K562 (cell line): ENCODE measurements around the gene ENDOD1. TPM values are rescaled to one million over a fixed set of nuclear protein-coding genes. Genes with fewer than 3 reads are reported as not detected.

Experiments
- ATAC-seq: fragments of 200-7000 bp; cut with Tn5 transposase; 3 replicates; pipeline ENCODE4 v1.9.1; 2020; ENCODE audit warnings: moderate library complexity
- BruUV-seq: library from RNA; stranded (reverse); fragments of 400-500 nt; replicated peaks from 2 replicates; lab custom pipeline; 2021; lab: Mats Ljungman, UMichigan
- CTCF ChIA-PET: fragments of 300-600 bp; formaldehyde crosslinking; extraction: SDS; loops from one replicate; lab custom pipeline; 2021; ENCODE audit warnings: low intra/inter-chr PET ratio; lab: Yijun Ruan, JAX
- POLR2A ChIA-PET: fragments of 300-600, 350-650 bp; sonication (Branson Sonifier 250); formaldehyde crosslinking; extraction: SDS; loops from one replicate; lab custom pipeline; 2021; ENCODE audit warnings: antibody characterized with exemption, inconsistent platforms; lab: Yijun Ruan, JAX
- DNase-seq, 4 experiments: peaks; one replicate each; pipeline versions ENCODE4 v3.0.0 to v3.0.0-alpha.2; 2011 to 2018; ENCODE audit warnings: low spot score in 3 of 4, mixed read lengths in 3 of 4; ENCODE audit errors: extremely low read depth in 1 of 4
- FAIRE-seq: peaks from 2 replicates; lab custom pipeline; 2011; peaks lifted over from hg19 to GRCh38; lab: Jason Lieb, UNC
- H2AFZ ChIP-seq: 2 replicates; pipeline ENCODE4 v1.6.0; 2011; ENCODE audit warnings: low read depth, low read length, control low read depth, inconsistent platforms
- H3K27ac ChIP-seq: fragments of 200-600 bp; 3 replicates; pipeline ENCODE4 v1.8.0; 2011; ENCODE audit warnings: low read depth, mild to moderate bottlenecking, control low read depth, inconsistent platforms, low read length, moderate library complexity, mixed read lengths; ENCODE audit errors: extremely low read depth
- H3K27me3 ChIP-seq, 2 experiments: fragments of 300-600 bp in 1 of 2; 2 replicates in 1 of 2; 3 replicates in 1 of 2; pipeline versions ENCODE4 v1.6.0 to v1.8.0; 2011; ENCODE audit warnings: inconsistent platforms in 2 of 2, low read length in 2 of 2, mild to moderate bottlenecking in 1 of 2, mixed read lengths in 1 of 2, moderate library complexity in 1 of 2; ENCODE audit not compliant: control insufficient read depth in 2 of 2, insufficient read depth in 2 of 2
- H3K36me3 ChIP-seq: fragments of 300-600 bp; 3 replicates; pipeline ENCODE4 v1.8.0; 2011; ENCODE audit warnings: mild to moderate bottlenecking, low read length, inconsistent platforms; ENCODE audit not compliant: control insufficient read depth, insufficient read depth
- H3K4me1 ChIP-seq, 2 experiments: fragments of 200-600 bp in 1 of 2; replicated peaks in 1 of 2; 2 replicates in 1 of 2; 3 replicates in 1 of 2; pipeline versions ENCODE4 v1.5.1 to v1.8.0; 2011; ENCODE audit warnings: inconsistent platforms in 2 of 2, low read length in 2 of 2, mild to moderate bottlenecking in 1 of 2, mixed read lengths in 1 of 2, moderate library complexity in 1 of 2; ENCODE audit not compliant: control insufficient read depth in 2 of 2, insufficient read depth in 2 of 2
- H3K4me2 ChIP-seq: 2 replicates; pipeline ENCODE4 v1.6.1; 2011; ENCODE audit warnings: low read length, control low read depth, inconsistent platforms, mixed read lengths; ENCODE audit not compliant: insufficient read depth
- H3K4me3 ChIP-seq: fragments of 200-600 bp; sonication (generic), shearing (Covaris generic); 2 replicates; pipeline ENCODE4 v1.5.1; 2016; ENCODE audit warnings: control low read depth, inconsistent platforms
- H3K79me2 ChIP-seq: fragments of 200-600 bp; 3 replicates; pipeline ENCODE4 v1.8.0; 2011; ENCODE audit warnings: low read length, inconsistent platforms; ENCODE audit not compliant: control insufficient read depth, insufficient read depth
- H3K9ac ChIP-seq, 2 experiments: 2 replicates each; pipeline versions ENCODE4 v1.6.0 to v1.6.1; 2011; ENCODE audit warnings: low read depth in 2 of 2, low read length in 2 of 2, control low read depth in 1 of 2, inconsistent platforms in 1 of 2, mild to moderate bottlenecking in 1 of 2, mixed read lengths in 1 of 2; ENCODE audit not compliant: insufficient read depth in 1 of 2
- H3K9me1 ChIP-seq: one replicate; pipeline ENCODE4 v1.6.0; 2011; ENCODE audit warnings: inconsistent platforms, mild to moderate bottlenecking, low read length, moderate library complexity; ENCODE audit not compliant: control insufficient read depth, insufficient read depth
- H3K9me3 ChIP-seq: replicated peaks from 2 replicates; pipeline ENCODE4 v1.5.1; 2011; ENCODE audit warnings: low read depth, low read length, inconsistent platforms; ENCODE audit not compliant: control insufficient read depth, insufficient read depth
- H4K20me1 ChIP-seq: replicated peaks from 2 replicates; pipeline ENCODE4 v1.6.1; 2011; ENCODE audit warnings: low read length, inconsistent platforms, mixed read lengths; ENCODE audit not compliant: control insufficient read depth, insufficient read depth
- CCAR2 ChIP-seq: fragments of 200-400 bp; formaldehyde crosslinking; IDR thresholded peaks from 2 replicates; pipeline ENCODE4 v1.6.1; 2017; ENCODE audit warnings: mild to moderate bottlenecking, low read depth, low read length
- GTF2F1 ChIP-seq: IDR thresholded peaks from 2 replicates; pipeline ENCODE4 v1.6.1; 2011; ENCODE audit warnings: low read depth, low read length, improper control_type of control experiment
- HMGN3 ChIP-seq: IDR thresholded peaks from 2 replicates; pipeline ENCODE4 v1.6.1; 2011; ENCODE audit warnings: borderline replicate concordance, low read depth, mild to moderate bottlenecking, mixed read lengths, low read length; ENCODE audit not compliant: insufficient read length; ENCODE audit errors: extremely low read depth
- MCM3 ChIP-seq: fragments of 450-650 bp; IDR thresholded peaks from 2 replicates; pipeline ENCODE4 v1.6.1; 2016
- NKRF ChIP-seq: fragments of 450-650 bp; IDR thresholded peaks from 2 replicates; pipeline ENCODE4 v1.6.1; 2016; ENCODE audit warnings: borderline replicate concordance
- POLR2A ChIP-seq: fragments of 450-650 bp; conservative IDR thresholded peaks from 2 replicates; pipeline ENCODE4 v1.6.1; 2016
- STAT5B ChIP-seq: fragments of 250-450 bp; sonication (Bioruptor Pico); IDR thresholded peaks from 2 replicates; pipeline ENCODE4 v1.8.0; 2021; ENCODE audit warnings: mild to moderate bottlenecking, inconsistent platforms
- ZKSCAN8 ChIP-seq: fragments of 200-800 bp; sonication (Bioruptor generic); IDR thresholded peaks from 2 replicates; pipeline ENCODE4 v1.6.1; 2016; ENCODE audit warnings: missing genetic modification characterization, missing compliant biosample characterization
- WGBS: fragments of 100-300 bp; shearing (Covaris generic); methylation state at CpG from one replicate; pipeline ENCODE4 v1.1.6; 2016; ENCODE audit warnings: low coverage, mixed read lengths; ENCODE audit not compliant: insufficient coverage; ENCODE audit errors: missing lambda C conversion rate; 5-methylcytosine and 5-hydroxymethylcytosine counted together
- in situ Hi-C: fragments of 300-500 bp; cut with MboI; formaldehyde crosslinking; loops from 4 replicates; pipeline ENCODE4 v1.15.0; 2018; ENCODE audit warnings: inconsistent platforms, mixed read lengths
- intact Hi-C: fragments of 100-400 bp; cut with micrococcal nuclease; formaldehyde crosslinking; loops from 2 replicates; pipeline ENCODE4 v1.14.2; 2022
- polyA plus RNA-seq, 8 experiments: library from polyadenylated mRNA; depleted of rRNA in 4 of 8; stranded (reverse) in 5 of 8; unstranded in 3 of 8; fragments of >200 nt; fragmentation: Nextera tagmentation in 2 of 8; fragmentation: Illumina TruSeq in 1 of 8; extraction: Ambion mirVana in 2 of 8; extraction: Trizol in 1 of 8; gene quantifications; 2 replicates each; pipeline versions ENCODE4 v1.2.1 to v1.2.3, GENCODE V29; 2011 to 2014; ENCODE audit warnings: inconsistent platforms in 1 of 8, missing spikeins in 1 of 8
- total RNA-seq, 7 experiments: library from RNA; depleted of rRNA in 6 of 7; stranded (reverse); fragments of >200 nt in 6 of 7; fragmentation: Illumina TruSeq in 2 of 7; extraction: Trizol in 2 of 7; gene quantifications; 2 replicates each; pipeline versions ENCODE4 v1.2.1 to v1.2.3, GENCODE V29; 2011 to 2021; ENCODE audit warnings: low replicate concordance in 1 of 7
- TF ChIP-seq, protein P1 (sequence below), 2 experiments: fragments of 200-800 bp in 1 of 2; sonication (Bioruptor generic) in 1 of 2; sonication (generic) in 1 of 2; formaldehyde crosslinking in 1 of 2; IDR thresholded peaks in 1 of 2; conservative IDR thresholded peaks in 1 of 2; 2 replicates each; pipeline versions ENCODE4 v1.5.0 to v1.6.1; 2016 to 2020; ENCODE audit warnings: missing compliant biosample characterization in 1 of 2, missing genetic modification characterization in 1 of 2, missing genetic modification reagents in 1 of 2

The ENDOD1 gene
- total and polyA plus RNA-seq, 9 of the 15 experiments (the other 6 are each of a cell fraction or from before 2014, with no cell fraction given) = 4.2 to 11.8 (median 9.3) TPM

GRCh38 chr11:95163106-95163505 lies 73.5 kb downstream of the ENDOD1 start:
- TF ChIP-seq ZKSCAN8 (CRISPR knock-in tag) (no peak), STAT5B (CRISPR knock-in tag) (no peak), GTF2F1 (no peak), NKRF (no peak), CCAR2 (no peak), POLR2A (no peak), HMGN3 (no peak), MCM3 (no peak)
- TF ChIP-seq, protein P1, sequence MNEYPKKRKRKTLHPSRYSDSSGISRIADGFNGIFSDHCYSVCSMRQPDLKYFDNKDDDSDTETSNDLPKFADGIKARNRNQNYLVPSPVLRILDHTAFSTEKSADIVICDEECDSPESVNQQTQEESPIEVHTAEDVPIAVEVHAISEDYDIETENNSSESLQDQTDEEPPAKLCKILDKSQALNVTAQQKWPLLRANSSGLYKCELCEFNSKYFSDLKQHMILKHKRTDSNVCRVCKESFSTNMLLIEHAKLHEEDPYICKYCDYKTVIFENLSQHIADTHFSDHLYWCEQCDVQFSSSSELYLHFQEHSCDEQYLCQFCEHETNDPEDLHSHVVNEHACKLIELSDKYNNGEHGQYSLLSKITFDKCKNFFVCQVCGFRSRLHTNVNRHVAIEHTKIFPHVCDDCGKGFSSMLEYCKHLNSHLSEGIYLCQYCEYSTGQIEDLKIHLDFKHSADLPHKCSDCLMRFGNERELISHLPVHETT (CRISPR knock-in tag; conservative IDR thresholded peaks at IDR 0.05 in 1 of 2, IDR thresholded peaks at IDR 0.05 in 1 of 2) = no peak
- H3K27me3 ChIP-seq = no peaks in the 10 kb centered on the region
- 12% methylated on average over 4 of the region's 4 CpGs for WGBS
- intact Hi-C loops (no loop called here), in situ Hi-C loops (loop anchor here (5.0 kb wide), 2 partner anchors 544 to 599 kb away; no protein-coding TSS in a partner anchor)
- H3K27ac ChIP-seq = no peak overlapping the region
- no peak for DNase-seq
- no peak overlapping the region for H2AFZ ChIP-seq
- POLR2A ChIA-PET = no interaction called here
- no peaks in the 10 kb centered on the region for H4K20me1 ChIP-seq
- no peak overlapping the region for H3K4me3 ChIP-seq
- BruUV-seq = no TSS peak
- H3K9ac ChIP-seq = no peak overlapping the region
- H3K4me2 ChIP-seq = no peak overlapping the region
- CTCF ChIA-PET = interaction anchor here (1.6 kb wide), 1 partner anchor 11 kb away, joined by 4 read pairs; no protein-coding TSS in a partner anchor
- H3K4me1 ChIP-seq = no peaks in the 10 kb centered on the region
- H3K36me3 ChIP-seq = no peaks in the 10 kb centered on the region
- no peaks in the 10 kb centered on the region for H3K79me2 ChIP-seq
- no peak for FAIRE-seq
- peaks cover 2% of the 10 kb centered on the region; the same call in 1 of the 2 replicates for H3K9me3 ChIP-seq
- no peaks in the 10 kb centered on the region for H3K9me1 ChIP-seq
- ATAC-seq = no peak
